Fibroblast of peridontal ligament (primary cell): Measurements from ENCODE around the gene DAB1.
"Not testable (repeated sequence)": the region's sequence is repeated elsewhere in the genome, so short reads cannot be mapped to it uniquely, and the experiment has no call there.

ENCODE experiments used
- DNase-seq: peaks from one replicate; pipeline ENCODE4 v3.0.0-alpha.2; 2010; ENCODE audit errors: extremely low read depth

Gene DAB1

GRCh38 chr1:57360846-57361407, 62.9 kb downstream of the DAB1 start:
- no peak for DNase-seq

GRCh38 chr1:57357462-57357861, 66.4 kb downstream of the DAB1 start:
- no peak for DNase-seq

GRCh38 chr1:57353654-57354053, 70.2 kb downstream of the DAB1 start:
- no peak for DNase-seq

GRCh38 chr1:57350610-57351009, 73.2 kb downstream of the DAB1 start:
- DNase-seq = no peak

GRCh38 chr1:57348921-57349320, 74.9 kb downstream of the DAB1 start:
- DNase-seq = no peak

GRCh38 chr1:57345916-57346315, 77.9 kb downstream of the DAB1 start:
- DNase-seq = no peak

GRCh38 chr1:57344265-57344664, 79.6 kb downstream of the DAB1 start:
- no peak for DNase-seq

GRCh38 chr1:57343298-57343915, 80.5 kb downstream of the DAB1 start:
- not testable (repeated sequence) for DNase-seq

- DNase-seq = no peak
Observed at GRCh38 chr1:57341721-57342120, 82.1 kb downstream of the DAB1 start.

- DNase-seq = no peak
Observed at GRCh38 chr1:57340334-57341070, 83.4 kb downstream of the DAB1 start.

GRCh38 chr1:57337623-57338022, 86.2 kb downstream of the DAB1 start:
- DNase-seq = no peak

GRCh38 chr1:57336793-57337192, 87.1 kb downstream of the DAB1 start:
- DNase-seq = no peak

GRCh38 chr1:57331620-57332019, 92.2 kb downstream of the DAB1 start:
- DNase-seq = no peak

GRCh38 chr1:57329937-57330336, 93.9 kb downstream of the DAB1 start:
- no peak for DNase-seq

GRCh38 chr1:57329001-57329527, 94.8 kb downstream of the DAB1 start:
- no peak for DNase-seq

GRCh38 chr1:57327946-57328345, 95.9 kb downstream of the DAB1 start:
- no peak for DNase-seq

- DNase-seq = no peak
Observed at GRCh38 chr1:57327336-57327735, 96.5 kb downstream of the DAB1 start.

GRCh38 chr1:57325536-57325935, 98.3 kb downstream of the DAB1 start:
- DNase-seq = no peak

- DNase-seq = no peak
Observed at GRCh38 chr1:57325117-57325516, 98.7 kb downstream of the DAB1 start.

GRCh38 chr1:57324388-57324787, 99.5 kb downstream of the DAB1 start:
- no peak for DNase-seq

GRCh38 chr1:57321776-57322175, 102.1 kb downstream of the DAB1 start:
- no peak for DNase-seq

- DNase-seq = no peak
Observed at GRCh38 chr1:57319791-57320190, 104.1 kb downstream of the DAB1 start.

GRCh38 chr1:57319165-57319564, 104.7 kb downstream of the DAB1 start:
- DNase-seq = peak; percentile 12
